T-helper 17 cell (primary cell): ENCODE data around the gene SSH2. TPM values are rescaled to one million over a fixed set of nuclear protein-coding genes. Genes with fewer than 3 reads are reported as not detected.

Experiments
- ATAC-seq: fragments of 150-1000 bp; cut with Tn5 transposase; 2 replicates; pipeline ENCODE4 v1.10.0; 2021; ENCODE audit warnings: mild to moderate bottlenecking, moderate library complexity
- DNase-seq, 3 donors: peaks; one replicate each; pipeline versions ENCODE4 v3.0.0 to v3.0.0-alpha.2; 2020 to 2021
- H3K9me3 ChIP-seq: one replicate; pipeline ENCODE4 v1.7.0; 2013; ENCODE audit warnings: low read length, mild to moderate bottlenecking; ENCODE audit not compliant: control insufficient read depth, poor library complexity, severe bottlenecking
- H3K27ac Mint-ChIP-seq: one replicate; pipeline ENCODE4 v1.8.0; 2022; ENCODE audit warnings: mild to moderate bottlenecking, moderate library complexity, mixed read lengths
- H3K27me3 Mint-ChIP-seq: one replicate; pipeline ENCODE4 v1.8.0; 2022; ENCODE audit warnings: mixed read lengths
- H3K36me3 Mint-ChIP-seq: one replicate; pipeline ENCODE4 v1.8.0; 2022; ENCODE audit warnings: low read depth, mixed read lengths
- H3K4me1 Mint-ChIP-seq: one replicate; pipeline ENCODE4 v1.8.0; 2022; ENCODE audit warnings: mild to moderate bottlenecking, mixed read lengths
- H3K4me3 Mint-ChIP-seq: one replicate; pipeline ENCODE4 v1.8.0; 2022; ENCODE audit warnings: mild to moderate bottlenecking, moderate library complexity, mixed read lengths
- total RNA-seq, 4 donors: library from RNA in 2 of 4; stranded (reverse) in 2 of 4; gene quantifications; one replicate each; pipeline ENCODE4 v1.2.3 and lab custom pipeline; 2022 to 2026

SSH2 gene
- total RNA-seq, 2 donors from 2014 or later = 72.2 to 72.7 TPM

DNA sequence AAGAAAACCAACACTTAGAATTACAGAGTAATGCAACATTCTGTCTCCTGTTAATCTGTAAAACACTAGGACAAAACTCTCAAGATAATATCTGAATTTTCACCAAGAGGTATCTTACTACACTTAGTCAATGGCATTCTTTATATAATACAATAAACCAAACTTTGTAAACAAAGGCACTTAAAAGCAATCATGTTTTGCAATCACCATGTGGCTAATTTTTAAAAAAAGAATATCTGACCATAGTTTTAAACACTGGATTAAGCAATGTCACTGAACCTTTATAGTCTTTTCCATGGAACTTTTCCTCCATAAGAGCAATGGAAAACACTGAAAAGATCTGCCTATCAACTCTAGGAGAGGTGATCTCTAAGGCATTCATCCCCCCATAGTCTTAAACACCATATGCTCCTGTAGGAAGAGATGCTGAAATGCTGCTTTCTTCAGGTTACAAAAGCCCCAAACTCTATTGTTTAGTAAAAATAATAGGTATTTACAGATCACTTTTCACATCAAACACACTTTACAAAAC, 163.2 kb downstream of the SSH2 start:
- H3K9me3 ChIP-seq = no peaks in the 10 kb centered on the region
- no peak for ATAC-seq
- Mint-ChIP-seq H3K36me3 (peaks cover 4% of the 10 kb centered on the region), H3K27me3 (no peaks in the 10 kb centered on the region), H3K4me1 (peaks cover 3% of the 10 kb centered on the region), H3K27ac (no peak overlapping the region), H3K4me3 (no peak overlapping the region)
- DNase-seq = no peak

DNA sequence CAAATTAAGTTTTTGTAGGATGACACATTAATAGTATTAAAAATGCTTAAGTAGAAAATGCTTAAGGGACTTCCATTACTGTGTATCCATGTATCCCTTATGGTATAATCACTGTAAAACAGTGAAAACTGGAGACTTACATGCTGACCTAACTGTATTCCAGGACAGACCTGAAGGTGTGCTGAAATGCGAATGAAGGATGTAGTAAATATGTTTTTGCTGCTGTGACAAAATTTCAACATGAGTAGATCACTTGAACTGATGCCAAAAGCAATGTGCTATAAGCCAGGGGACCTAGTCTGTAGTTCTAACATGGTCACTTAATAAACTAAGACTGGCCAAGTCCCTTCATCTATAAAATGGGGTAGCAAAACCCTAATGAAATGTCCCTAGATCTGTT, 165.3 kb downstream of the SSH2 start:
- no peak for ATAC-seq

DNA sequence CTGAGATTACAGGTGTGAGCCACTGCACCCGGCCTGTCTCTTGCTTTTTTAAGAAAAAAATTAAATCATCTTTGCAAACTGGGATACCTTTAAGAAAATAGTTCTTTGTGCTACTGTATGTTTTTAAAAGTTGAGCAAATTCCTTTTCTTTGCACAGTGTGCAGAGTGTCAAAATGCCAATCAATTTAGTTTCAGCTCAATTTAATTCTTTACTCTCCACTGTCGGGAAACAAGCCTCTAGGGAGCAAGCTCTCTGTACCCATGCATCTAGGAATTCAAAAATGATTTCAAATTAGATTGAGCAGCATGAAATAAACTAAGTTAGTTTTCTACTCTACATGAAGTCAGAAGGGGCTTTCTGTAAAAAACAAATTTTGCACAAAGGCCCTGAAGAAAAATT, 165.8 kb downstream of the SSH2 start:
- ATAC-seq (no peak), DNase-seq (no peak)
- Mint-ChIP-seq H3K36me3 (peaks cover 3% of the 10 kb centered on the region), H3K27me3 (no peaks in the 10 kb centered on the region), H3K4me1 (peaks cover 11% of the 10 kb centered on the region), H3K27ac (peak overlapping the region; percentile 6), H3K4me3 (no peak overlapping the region)
- no peaks in the 10 kb centered on the region for H3K9me3 ChIP-seq

More for the DNA sequence above, 165.3 kb downstream of the SSH2 start:
- no peak for DNase-seq
- no peaks in the 10 kb centered on the region for H3K9me3 ChIP-seq
- H3K27me3 Mint-ChIP-seq = no peaks in the 10 kb centered on the region
- H3K4me1 Mint-ChIP-seq = peaks cover 7% of the 10 kb centered on the region
- no peak overlapping the region for H3K4me3 Mint-ChIP-seq
- H3K36me3 Mint-ChIP-seq = peaks cover 4% of the 10 kb centered on the region
- peak overlapping the region; percentile 6 for H3K27ac Mint-ChIP-seq

DNA sequence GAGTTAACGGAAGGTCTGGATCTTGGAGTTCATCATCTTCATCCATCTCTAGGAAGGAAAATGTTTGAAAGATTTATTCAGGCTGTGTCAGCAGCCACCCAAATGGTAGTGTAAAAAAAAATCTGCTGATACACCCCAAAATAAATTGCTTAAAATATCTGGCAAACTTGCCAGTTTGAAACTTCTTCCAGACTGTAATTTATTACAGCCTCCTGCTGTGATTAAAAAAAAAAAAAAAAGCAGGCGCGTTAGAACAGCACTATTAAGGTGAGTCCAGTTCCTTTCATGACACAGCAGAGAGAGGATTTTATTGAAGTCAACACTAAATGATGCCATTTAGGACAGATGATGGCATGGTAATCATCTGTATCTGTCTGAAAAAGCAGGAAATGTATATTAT, 166.8 kb downstream of the SSH2 start:
- Mint-ChIP-seq H3K27ac (no peak overlapping the region), H3K4me1 (peaks cover 14% of the 10 kb centered on the region), H3K36me3 (peaks cover 3% of the 10 kb centered on the region), H3K27me3 (no peaks in the 10 kb centered on the region), H3K4me3 (no peak overlapping the region)
- DNase-seq (no peak), ATAC-seq (no peak)
- no peaks in the 10 kb centered on the region for H3K9me3 ChIP-seq

DNA sequence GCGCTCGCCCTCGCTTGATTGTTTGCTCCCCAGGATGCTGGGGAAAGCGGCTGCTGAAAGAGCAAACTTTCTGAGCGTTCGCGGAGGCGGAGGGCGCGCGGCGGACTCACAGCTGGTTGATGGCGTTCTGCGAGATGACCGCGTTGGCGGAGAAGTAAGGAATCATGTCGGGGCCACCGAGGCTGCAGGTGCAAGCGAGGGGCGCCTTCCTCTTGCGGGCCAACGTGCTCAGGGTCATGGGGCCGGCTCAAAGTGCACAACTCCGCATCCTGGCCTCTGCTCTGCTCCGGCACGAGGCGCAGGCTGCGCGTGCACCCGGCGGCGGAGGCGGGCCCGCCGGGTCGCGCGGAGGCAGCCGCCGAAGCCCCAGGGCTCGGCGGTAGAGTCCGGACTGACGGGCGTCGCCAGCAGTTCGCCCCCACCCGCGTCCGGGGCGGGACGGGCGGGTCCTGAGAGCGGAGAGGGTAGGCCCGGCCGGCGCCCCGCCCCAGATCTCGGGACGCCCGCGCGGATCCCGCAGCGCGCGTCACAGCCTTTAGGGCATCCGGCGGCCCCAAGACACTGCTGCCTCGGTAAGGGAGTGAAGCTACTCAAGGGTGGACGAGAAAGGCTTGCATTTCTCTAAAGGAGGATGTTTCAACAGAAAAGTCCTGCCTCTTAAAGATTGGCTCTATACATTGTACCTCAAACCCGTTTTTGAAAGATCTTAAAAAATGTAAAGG, 168.8 kb downstream of the SSH2 start:
- Mint-ChIP-seq H3K4me3 (peak overlapping the region; percentile 98), H3K36me3 (peaks cover 3% of the 10 kb centered on the region), H3K4me1 (peaks cover 19% of the 10 kb centered on the region), H3K27ac (peak overlapping the region; percentile 94), H3K27me3 (no peaks in the 10 kb centered on the region)
- no peaks in the 10 kb centered on the region for H3K9me3 ChIP-seq
- ATAC-seq (peak; percentile 91), DNase-seq (peak; percentile 84 to 87 (median 87))

DNA sequence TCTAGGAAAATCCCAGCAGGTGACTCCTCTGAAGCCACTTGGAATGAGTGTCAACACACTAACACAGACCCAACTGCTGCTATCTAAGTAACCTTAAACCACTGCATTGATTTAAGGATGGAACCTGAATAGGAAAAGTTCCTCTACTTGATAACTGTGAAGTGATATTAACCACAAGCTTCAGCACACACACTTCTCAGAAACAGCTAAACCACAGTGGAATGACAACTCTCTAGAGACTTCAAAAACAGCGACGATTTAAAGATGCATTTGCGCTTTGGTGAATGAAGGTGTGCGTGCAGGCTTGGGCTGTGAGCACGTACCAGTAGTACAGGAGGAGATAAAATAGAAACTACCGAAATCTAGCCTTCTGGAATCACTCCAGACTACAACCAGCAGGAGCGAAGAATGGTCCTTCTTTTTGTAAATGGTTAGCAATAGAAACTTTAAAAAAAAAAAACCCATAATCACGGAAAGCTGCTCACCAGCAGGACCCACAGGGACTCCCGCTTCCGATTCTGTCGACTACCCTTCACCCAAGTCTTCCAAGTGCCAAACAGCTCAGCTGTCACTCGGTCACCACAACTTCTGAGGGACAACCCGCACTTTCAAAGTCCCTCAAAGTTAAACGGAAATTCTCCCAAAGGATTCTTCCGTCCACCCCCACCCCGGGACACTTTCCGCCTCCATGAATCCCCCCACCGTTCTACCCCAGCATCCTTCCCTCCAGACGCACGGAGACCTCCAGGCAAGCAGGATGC, 169.6 kb downstream of the SSH2 start:
- ATAC-seq = peak; percentile 56
- Mint-ChIP-seq H3K27ac (peak overlapping the region; percentile 94), H3K27me3 (no peaks in the 10 kb centered on the region), H3K4me3 (peak overlapping the region; percentile 98), H3K4me1 (peaks cover 19% of the 10 kb centered on the region), H3K36me3 (peaks cover 3% of the 10 kb centered on the region)
- peak in 2 of 3 donors; percentile 10 to 22 for DNase-seq
- no peaks in the 10 kb centered on the region for H3K9me3 ChIP-seq

DNA sequence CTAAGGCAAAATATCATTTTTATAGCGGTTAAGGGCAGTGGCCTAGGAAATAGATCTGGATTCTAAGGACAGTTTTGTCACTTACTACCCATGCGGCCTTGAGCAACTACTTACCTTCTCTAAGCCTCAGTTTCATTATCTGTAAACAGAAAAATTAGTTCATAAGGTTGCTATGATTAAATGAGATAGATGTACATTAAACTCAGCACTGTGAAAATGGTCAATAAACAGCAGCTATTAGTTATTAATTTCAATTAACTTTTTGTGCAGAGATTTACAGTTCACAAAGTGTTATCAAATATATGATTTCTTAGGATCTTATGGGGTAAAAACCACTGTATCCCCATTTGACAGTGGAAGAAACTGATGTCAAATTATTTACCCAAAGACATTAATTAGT, 171.8 kb downstream of the SSH2 start:
- no peak overlapping the region for H3K4me3 Mint-ChIP-seq
- DNase-seq (no peak), ATAC-seq (no peak)
- peaks cover 3% of the 10 kb centered on the region for H3K36me3 Mint-ChIP-seq
- H3K4me1 Mint-ChIP-seq = peaks cover 19% of the 10 kb centered on the region
- H3K27me3 Mint-ChIP-seq = no peaks in the 10 kb centered on the region
- H3K9me3 ChIP-seq = no peaks in the 10 kb centered on the region
- H3K27ac Mint-ChIP-seq = peak overlapping the region; percentile 82

DNA sequence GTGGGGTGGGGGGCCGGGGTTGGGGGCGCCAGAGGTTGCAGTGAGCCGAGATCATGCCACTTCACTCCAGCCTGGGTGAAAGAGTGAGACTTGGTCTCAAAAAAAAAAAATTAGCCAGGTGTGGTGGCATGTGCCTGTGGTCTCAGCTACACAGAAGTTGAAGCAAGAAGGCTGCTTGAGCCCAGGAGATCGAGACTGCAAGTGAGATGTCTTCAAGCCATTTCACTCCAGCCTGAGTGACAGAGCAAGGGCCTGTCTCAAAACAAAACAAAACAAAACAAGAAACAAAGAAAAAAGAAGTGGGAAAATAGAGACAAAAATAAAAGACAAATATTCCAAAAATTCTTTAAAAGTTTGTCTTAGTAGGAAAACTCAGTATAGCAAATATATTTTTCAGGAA, 172.2 kb downstream of the SSH2 start:
- Mint-ChIP-seq H3K27me3 (no peaks in the 10 kb centered on the region), H3K4me1 (peaks cover 21% of the 10 kb centered on the region), H3K4me3 (peak overlapping the region; percentile 71), H3K27ac (peak overlapping the region; percentile 82), H3K36me3 (peaks cover 3% of the 10 kb centered on the region)
- ATAC-seq (no peak), DNase-seq (no peak)
- no peaks in the 10 kb centered on the region for H3K9me3 ChIP-seq

DNA sequence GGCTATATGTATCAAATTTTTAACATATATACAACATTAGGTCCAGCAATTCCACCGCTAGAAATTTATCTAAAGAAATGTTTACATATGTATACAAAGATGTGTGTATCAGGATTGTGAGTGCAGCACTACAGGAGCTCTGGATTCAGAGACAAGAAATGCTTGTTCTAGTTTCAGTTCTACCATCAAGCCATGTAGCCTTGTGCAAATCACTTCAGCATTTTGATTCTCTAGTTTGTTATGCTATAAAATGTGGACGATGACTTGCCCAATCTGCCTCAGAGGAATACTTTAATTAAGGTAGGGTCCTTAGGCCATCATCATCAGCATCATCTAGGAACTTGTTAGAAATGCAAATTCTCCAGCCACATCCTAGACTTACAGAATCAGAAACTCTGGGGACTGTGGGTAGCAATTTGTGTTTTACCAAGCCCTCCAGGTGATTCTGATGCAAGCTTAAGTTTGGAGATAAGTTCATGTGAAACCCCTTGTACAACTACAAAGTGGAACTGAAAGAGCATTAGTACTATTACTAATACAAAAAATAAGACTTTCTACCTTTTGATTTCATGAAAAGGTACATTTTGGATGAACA, 176.1 kb downstream of the SSH2 start:
- no peaks in the 10 kb centered on the region for H3K9me3 ChIP-seq
- DNase-seq (no peak), ATAC-seq (no peak)
- H3K27ac Mint-ChIP-seq = no peak overlapping the region
- H3K36me3 Mint-ChIP-seq = no peaks in the 10 kb centered on the region
- H3K4me1 Mint-ChIP-seq = peaks cover 16% of the 10 kb centered on the region
- H3K4me3 Mint-ChIP-seq = no peak overlapping the region
- H3K27me3 Mint-ChIP-seq = no peaks in the 10 kb centered on the region

DNA sequence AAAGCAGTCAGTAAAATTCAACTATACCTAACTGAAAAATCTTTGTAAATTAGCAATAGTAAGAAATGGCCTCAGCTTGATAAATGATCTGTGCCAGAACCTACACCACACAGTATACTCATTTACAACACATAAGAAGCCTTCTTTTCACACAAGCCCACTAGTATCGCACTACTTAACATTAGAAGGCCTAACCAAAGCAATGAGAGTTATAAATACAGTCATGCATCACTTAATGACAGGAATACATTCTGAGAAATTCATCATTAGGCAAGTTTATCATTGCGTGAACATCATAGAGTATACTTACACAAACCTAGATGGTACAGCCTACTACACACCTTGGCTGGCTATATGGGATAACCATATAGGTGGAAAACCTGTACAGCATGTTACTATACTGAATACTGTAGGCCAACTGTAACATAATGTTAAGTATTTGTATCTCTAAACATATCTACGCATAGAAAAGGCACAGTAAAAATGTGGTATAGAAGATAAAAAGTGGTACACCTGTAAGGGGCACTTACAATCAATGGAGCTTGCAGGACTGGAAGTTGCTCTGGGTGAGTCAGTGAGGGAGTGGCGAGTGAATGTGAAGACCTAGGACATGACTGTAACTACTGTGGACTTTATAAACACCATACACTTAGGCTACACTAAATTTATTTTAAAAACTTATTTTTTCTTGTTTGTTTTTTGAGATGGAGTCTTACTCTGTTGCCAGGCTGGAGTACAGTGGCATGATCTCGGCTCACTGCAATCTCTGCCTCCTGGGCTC, 180.8 kb downstream of the SSH2 start:
- no peaks in the 10 kb centered on the region for H3K36me3 Mint-ChIP-seq
- no peaks in the 10 kb centered on the region for H3K9me3 ChIP-seq
- H3K4me1 Mint-ChIP-seq = peaks cover 27% of the 10 kb centered on the region

DNA sequence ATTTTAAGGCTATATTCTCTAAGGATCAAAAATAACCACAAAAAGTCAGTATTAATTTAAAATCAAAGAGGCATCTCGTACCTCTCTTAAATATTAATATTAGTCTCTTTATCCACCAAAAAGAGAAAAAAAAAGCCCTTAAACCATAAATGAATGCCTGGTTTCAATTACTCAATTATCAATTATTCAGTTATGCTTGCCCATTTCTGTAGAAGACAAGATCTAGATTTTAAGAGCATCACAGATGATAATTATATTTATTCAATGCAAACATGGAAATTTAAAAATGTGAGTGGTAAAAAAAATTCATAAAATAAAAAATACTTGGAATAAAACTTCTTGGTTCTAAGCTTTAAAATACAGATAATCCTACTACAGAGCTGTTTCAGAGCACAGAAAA, 181.6 kb downstream of the SSH2 start:
- DNase-seq = no peak
- H3K9me3 ChIP-seq = no peaks in the 10 kb centered on the region
- Mint-ChIP-seq H3K4me1 (peaks cover 27% of the 10 kb centered on the region), H3K27me3 (no peaks in the 10 kb centered on the region), H3K36me3 (no peaks in the 10 kb centered on the region), H3K27ac (peak overlapping the region; percentile 34), H3K4me3 (no peak overlapping the region)
- no peak for ATAC-seq

More for the DNA sequence above, 180.8 kb downstream of the SSH2 start:
- ATAC-seq (no peak), DNase-seq (no peak)
- H3K27me3 Mint-ChIP-seq = no peaks in the 10 kb centered on the region
- no peak overlapping the region for H3K27ac Mint-ChIP-seq
- no peak overlapping the region for H3K4me3 Mint-ChIP-seq

DNA sequence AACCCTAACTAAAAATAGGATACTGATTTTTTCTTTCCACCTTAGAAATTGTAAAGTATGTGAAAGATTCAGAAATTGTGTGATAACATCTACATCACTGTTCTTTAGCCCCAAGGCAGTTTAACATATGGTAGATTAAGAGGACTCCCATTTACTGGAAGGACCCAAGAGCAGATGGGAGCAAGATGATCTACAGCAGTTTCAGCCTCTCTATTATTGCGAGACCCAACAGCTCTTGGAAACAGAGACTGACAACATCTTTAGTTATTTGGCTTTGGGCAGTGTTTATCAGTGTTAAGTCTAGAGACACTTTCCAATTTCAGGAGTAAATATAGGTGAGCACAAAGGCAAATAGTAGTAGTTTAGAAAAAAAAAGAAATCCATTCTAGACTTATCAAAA, 182.4 kb downstream of the SSH2 start:
- H3K4me3 Mint-ChIP-seq = no peak overlapping the region
- DNase-seq = no peak
- peaks cover 28% of the 10 kb centered on the region for H3K4me1 Mint-ChIP-seq
- no peaks in the 10 kb centered on the region for H3K36me3 Mint-ChIP-seq
- H3K27ac Mint-ChIP-seq = peak overlapping the region; percentile 34
- no peaks in the 10 kb centered on the region for H3K27me3 Mint-ChIP-seq
- no peak for ATAC-seq
- H3K9me3 ChIP-seq = no peaks in the 10 kb centered on the region

DNA sequence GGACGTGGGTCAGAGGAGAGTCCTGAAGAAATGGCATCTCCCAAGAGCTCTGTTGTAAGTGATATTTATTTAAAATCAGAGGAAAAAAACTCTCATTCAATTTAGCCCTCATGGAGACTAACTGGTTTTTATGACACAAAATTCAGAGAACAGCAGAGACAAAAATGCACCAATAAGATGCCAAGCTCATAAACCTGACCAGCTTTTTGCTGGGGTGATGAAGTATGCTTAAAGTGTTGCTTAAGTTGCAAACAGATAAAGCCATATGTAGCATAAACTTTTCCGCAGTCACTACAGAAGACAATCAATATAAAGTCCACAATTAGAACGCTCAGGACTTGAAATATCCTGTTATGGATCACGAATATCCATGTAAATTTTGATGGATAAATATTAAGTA, 183.4 kb downstream of the SSH2 start:
- H3K27ac Mint-ChIP-seq = no peak overlapping the region

More for the DNA sequence above, 183.4 kb downstream of the SSH2 start:
- ATAC-seq = no peak
- no peaks in the 10 kb centered on the region for H3K9me3 ChIP-seq
- Mint-ChIP-seq H3K27me3 (no peaks in the 10 kb centered on the region), H3K4me3 (no peak overlapping the region), H3K4me1 (peaks cover 29% of the 10 kb centered on the region), H3K36me3 (no peaks in the 10 kb centered on the region)
- no peak for DNase-seq
